Common myeloid progenitor, CD34-positive (primary cell): Measurements from ENCODE around the gene ASAH2B.
"Not testable (repeated sequence)": the region's sequence is repeated elsewhere in the genome, so short reads cannot be mapped to it uniquely, and the experiment has no call there.

Experiments
- CTCF ChIA-PET: fragments of 350-600 bp; sonication (Branson Sonifier 250); formaldehyde crosslinking; loops from one replicate; lab custom pipeline; 2021; ENCODE audit warnings: antibody characterized with exemption; lab: Charles Lee
- POLR2A ChIA-PET: fragments of 350-600 bp; sonication (Branson Sonifier 250); formaldehyde crosslinking; loops from one replicate; lab custom pipeline; 2021; ENCODE audit warnings: antibody characterized with exemption; lab: Charles Lee
- DNase-seq, 3 donors: peaks; one replicate each; pipeline versions ENCODE4 v3.0.0 to v3.0.0-alpha.2; 2013
- H3K27ac ChIP-seq, 2 experiments: 1 replicate in 1 of 2; 2 replicates in 1 of 2; pipeline ENCODE4 v1.7.0; 2013; ENCODE audit warnings: inconsistent platforms in 2 of 2, low read length in 2 of 2, mild to moderate bottlenecking in 2 of 2, low read depth in 1 of 2, moderate library complexity in 1 of 2; ENCODE audit not compliant: severe bottlenecking in 2 of 2, insufficient read depth in 1 of 2, poor library complexity in 1 of 2
- H3K27me3 ChIP-seq, 5 experiments: replicated peaks in 2 of 5; 1 replicate in 3 of 5; 2 replicates in 2 of 5; pipeline versions ENCODE4 v1.6.1 to v1.7.0; 2013; ENCODE audit warnings: low read length in 4 of 5, mild to moderate bottlenecking in 2 of 5, moderate library complexity in 2 of 5, inconsistent platforms in 1 of 5; ENCODE audit not compliant: insufficient read depth in 5 of 5, control insufficient read depth in 4 of 5
- H3K36me3 ChIP-seq, 4 experiments: 1 replicate in 2 of 4; 2 replicates in 2 of 4; pipeline versions ENCODE4 v1.6.1 to v1.7.0; 2013; ENCODE audit warnings: low read length in 3 of 4, control low read depth in 1 of 4, mild to moderate bottlenecking in 1 of 4; ENCODE audit not compliant: control insufficient read depth in 4 of 4, insufficient read depth in 4 of 4
- H3K4me1 ChIP-seq, 4 experiments: 1 replicate in 3 of 4; 2 replicates in 1 of 4; pipeline versions ENCODE4 v1.6.1 to v1.7.1; 2013; ENCODE audit warnings: low read length in 3 of 4, mild to moderate bottlenecking in 3 of 4, control low read depth in 1 of 4, inconsistent platforms in 1 of 4, moderate library complexity in 1 of 4; ENCODE audit not compliant: control insufficient read depth in 4 of 4, insufficient read depth in 4 of 4; ENCODE audit errors: control extremely low read depth in 1 of 4
- H3K4me3 ChIP-seq, 7 experiments: 1 replicate in 4 of 7; 2 replicates in 3 of 7; pipeline versions ENCODE4 v1.5.1 to v1.7.0; 2013; ENCODE audit warnings: mild to moderate bottlenecking in 7 of 7, low read length in 6 of 7, moderate library complexity in 6 of 7, inconsistent platforms in 2 of 7, low read depth in 2 of 7, control low read depth in 1 of 7; ENCODE audit not compliant: insufficient read depth in 4 of 7, control insufficient read depth in 1 of 7; ENCODE audit errors: extremely low read depth in 1 of 7
- H3K9me3 ChIP-seq, 5 experiments: 1 replicate in 4 of 5; 2 replicates in 1 of 5; pipeline versions ENCODE4 v1.6.1 to v1.7.1; 2013; ENCODE audit warnings: low read length in 4 of 5, mild to moderate bottlenecking in 2 of 5, inconsistent platforms in 1 of 5, low read depth in 1 of 5, moderate library complexity in 1 of 5; ENCODE audit not compliant: control insufficient read depth in 4 of 5, insufficient read depth in 2 of 5; ENCODE audit errors: control extremely low read depth in 1 of 5
- WGBS: methylation state at CpG from one replicate; pipeline ENCODE4 v1.1.5; 2013; ENCODE audit not compliant: insufficient coverage; 5-methylcytosine and 5-hydroxymethylcytosine counted together

Gene ASAH2B

DNA sequence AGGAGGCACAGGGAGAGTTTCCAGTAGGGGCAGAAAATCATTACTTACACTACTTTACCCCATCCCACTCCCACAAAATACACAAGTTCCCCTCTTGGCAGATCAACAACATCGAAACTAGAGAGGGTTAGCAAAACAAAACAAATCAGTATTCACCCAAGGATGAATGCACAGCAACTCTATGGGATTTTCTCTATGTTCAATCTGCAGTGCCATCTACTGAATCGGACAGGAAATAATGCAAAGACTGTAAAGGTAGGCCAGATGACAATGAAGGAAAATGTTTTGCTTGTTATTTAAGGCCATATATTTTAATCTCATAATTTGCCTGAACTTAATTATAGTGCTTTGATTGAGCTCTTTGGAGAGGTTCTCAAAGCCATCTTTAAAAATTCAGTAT lies 35.1 kb downstream of the ASAH2B start:
- POLR2A ChIA-PET, H3K36me3 ChIP-seq, H3K9me3 ChIP-seq, H3K27me3 ChIP-seq, H3K27ac ChIP-seq, H3K4me1 ChIP-seq, H3K4me3 ChIP-seq, CTCF ChIA-PET, DNase-seq: not testable (repeated sequence)
- 86% methylated on average over 1 of the region's 2 CpGs for WGBS

DNA sequence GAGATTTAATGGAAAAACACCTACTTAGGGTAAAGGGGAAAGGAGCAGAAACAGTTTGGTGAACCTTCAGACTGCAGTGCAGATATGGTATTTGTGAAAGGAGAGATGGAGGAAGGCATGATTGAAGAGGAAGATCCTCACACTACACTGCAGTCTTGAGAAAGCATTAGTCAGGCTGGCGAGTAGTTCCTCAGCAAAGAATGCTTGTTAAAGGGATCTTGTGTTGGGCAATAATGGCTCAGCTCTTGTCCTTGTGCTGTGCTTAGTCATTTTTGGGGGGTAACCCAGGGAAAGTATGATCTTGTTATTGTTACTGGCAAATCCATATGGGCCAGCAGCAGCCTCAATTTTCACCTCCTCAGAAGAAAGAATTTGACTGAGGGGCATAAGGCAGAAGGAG lies 40.3 kb downstream of the ASAH2B start:
- WGBS, result no CpG with 5 or more reads among the region's 1 CpG
- DNase-seq, result not testable (repeated sequence)

DNA sequence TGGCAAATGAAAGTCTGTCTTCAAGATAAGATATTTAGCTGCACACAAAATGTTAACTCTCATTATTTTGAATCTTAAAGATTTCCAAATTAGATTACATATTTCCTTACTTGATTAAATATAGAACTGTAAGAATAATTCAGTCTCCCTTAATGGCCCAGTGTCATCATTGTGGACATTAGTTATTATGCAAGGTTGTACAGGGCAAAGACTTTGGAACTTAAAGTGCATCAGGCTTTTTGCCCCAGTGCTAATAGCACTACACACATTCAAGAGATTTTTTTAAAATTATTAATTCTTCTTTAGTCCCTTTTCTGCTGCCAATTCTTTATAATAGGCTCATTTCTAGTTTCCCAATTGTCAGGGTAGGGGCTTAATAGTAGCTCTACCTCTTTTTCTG lies 42.3 kb downstream of the ASAH2B start:
- H3K27me3 ChIP-seq, DNase-seq, POLR2A ChIA-PET, H3K27ac ChIP-seq, H3K36me3 ChIP-seq, H3K9me3 ChIP-seq, H3K4me3 ChIP-seq, H3K4me1 ChIP-seq, CTCF ChIA-PET: not testable (repeated sequence)

More for the DNA sequence above, 40.3 kb downstream of the ASAH2B start:
- CTCF ChIA-PET, H3K9me3 ChIP-seq, H3K36me3 ChIP-seq, H3K4me1 ChIP-seq, H3K27me3 ChIP-seq, POLR2A ChIA-PET, H3K4me3 ChIP-seq, H3K27ac ChIP-seq: not testable (repeated sequence)

DNA sequence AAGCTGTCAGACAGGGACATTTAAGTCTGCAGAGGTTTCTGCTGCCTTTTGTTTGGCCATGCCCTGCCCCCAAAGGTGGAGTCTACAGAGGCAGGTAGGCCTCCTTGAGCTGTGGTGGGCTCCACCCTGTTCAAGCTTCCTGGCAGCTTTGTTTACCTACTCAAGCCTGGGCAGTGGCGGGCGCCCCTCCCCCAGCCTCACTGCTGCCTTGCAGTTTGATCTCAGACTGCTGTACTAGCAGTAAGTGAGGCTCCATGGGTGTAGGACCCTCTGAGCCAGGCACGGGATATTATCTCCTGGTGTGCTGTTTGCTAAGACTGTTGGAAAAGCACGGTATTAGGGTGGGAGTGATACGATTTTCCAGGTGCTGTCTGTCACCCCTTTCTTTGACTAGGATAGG lies 48.2 kb downstream of the ASAH2B start:
- H3K4me3 ChIP-seq, H3K27ac ChIP-seq, H3K9me3 ChIP-seq, DNase-seq, POLR2A ChIA-PET, H3K27me3 ChIP-seq, H3K36me3 ChIP-seq, CTCF ChIA-PET, H3K4me1 ChIP-seq: not testable (repeated sequence)
- 81% methylated on average over 2 of the region's 5 CpGs for WGBS

DNA sequence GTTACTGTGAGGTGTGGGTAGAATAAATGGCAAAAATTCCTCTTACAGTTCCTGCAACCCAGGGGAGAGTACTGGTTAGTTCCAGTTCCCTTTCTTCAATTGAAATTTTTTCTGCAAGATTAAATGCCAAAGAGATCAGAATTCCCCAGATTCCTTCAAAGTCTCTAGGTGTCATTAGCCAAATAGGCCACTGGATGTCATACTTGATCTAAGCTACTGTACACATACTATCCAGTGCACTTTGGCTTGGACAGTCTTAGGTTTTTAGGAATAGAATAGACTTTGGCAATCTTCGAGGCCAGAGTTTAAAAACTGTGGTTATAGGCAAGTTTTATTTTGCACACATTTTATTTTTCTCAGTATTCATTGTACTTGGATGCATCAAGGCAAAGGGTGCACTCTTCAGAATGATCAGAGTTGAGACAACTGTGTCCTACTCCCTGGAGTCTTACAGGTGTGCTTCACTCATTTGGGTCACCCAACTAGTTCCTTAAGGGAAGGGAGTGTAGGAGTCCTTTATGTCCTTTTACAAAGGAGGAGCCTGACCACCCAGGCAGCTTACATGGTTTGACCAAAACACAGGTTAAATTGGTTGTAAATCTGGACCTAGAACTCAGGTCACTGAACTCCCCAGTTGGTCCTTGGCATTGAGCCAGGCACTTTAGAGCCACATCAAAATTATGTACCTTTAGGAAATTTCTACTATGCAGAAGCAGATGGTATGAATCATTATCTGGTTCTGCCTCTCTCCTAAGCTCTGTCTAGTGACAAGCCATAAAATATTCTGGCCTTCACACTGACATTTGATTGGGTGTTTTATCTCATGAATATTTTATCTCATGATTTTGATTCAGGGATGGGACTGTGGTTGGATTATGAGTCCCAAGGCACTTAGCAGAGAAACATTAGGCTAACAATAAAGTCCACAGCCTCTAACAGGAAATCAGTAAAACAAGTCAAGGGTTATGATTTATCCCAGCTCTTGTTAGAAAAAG lies 49.5 kb downstream of the ASAH2B start:
- H3K4me3 ChIP-seq, result no peak overlapping the region
- H3K4me1 ChIP-seq, result no peaks in the 10 kb centered on the region
- ChIA-PET POLR2A (no interaction called here), CTCF (no interaction called here)
- H3K36me3 ChIP-seq, result no peaks in the 10 kb centered on the region
- no peak overlapping the region for H3K27ac ChIP-seq
- no peaks in the 10 kb centered on the region for H3K9me3 ChIP-seq
- DNase-seq, result peak in 2 of 3 donors; percentile 5 to 9
- no CpG with 5 or more reads among the region's 1 CpG for WGBS
- no peaks in the 10 kb centered on the region for H3K27me3 ChIP-seq

DNA sequence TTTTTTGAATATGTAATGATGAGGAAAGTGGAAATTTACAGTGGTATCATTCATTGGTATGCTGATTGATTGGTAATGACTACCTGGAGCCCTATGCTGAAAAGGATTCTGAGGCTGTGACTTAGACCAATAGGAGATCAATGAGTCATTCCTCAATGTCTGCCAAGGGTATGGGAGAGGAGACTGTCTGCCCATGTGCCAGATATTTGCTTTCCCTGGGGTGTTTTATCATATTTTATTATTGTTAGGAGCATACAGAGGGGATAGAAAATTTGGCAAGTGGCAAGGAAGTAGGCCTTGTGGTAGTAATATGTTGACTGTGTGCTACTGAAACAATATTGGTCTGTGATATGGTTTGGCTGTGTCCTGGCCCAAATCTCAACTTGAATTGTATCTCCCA lies 54.8 kb downstream of the ASAH2B start:
- POLR2A ChIA-PET, result no interaction called here

DNA sequence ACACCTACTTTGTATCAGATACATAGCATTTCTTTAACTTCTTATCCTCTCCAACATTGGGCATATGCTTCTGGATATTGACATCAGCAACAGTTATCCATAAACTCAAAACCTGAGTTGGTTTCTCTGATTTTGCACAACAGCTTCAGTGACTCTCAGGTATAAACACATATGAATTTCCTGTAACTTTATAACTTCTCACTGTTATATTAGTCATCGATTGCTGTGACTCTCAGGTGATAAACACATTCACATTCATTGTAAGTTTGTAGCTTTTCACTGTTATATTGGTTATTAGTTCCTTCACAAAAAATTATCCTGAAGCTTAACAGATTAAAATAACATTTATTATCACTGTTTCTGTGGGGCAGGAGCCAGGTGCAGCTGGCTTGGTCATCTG lies 57.0 kb downstream of the ASAH2B start:
- peaks cover 0 to 4% (median 3%) of the 10 kb centered on the region in 5 experiments for H3K27me3 ChIP-seq
- no peaks in the 10 kb centered on the region for H3K4me1 ChIP-seq
- ChIA-PET POLR2A (no interaction called here), CTCF (no interaction called here)
- DNase-seq, result no peak
- no peak overlapping the region for H3K27ac ChIP-seq
- H3K4me3 ChIP-seq, result no peak overlapping the region
- no CpG with 5 or more reads among the region's 1 CpG for WGBS
- H3K36me3 ChIP-seq, result no peaks in the 10 kb centered on the region
- no peaks in the 10 kb centered on the region for H3K9me3 ChIP-seq

More for the DNA sequence above, 54.8 kb downstream of the ASAH2B start:
- no peak for DNase-seq
- H3K27ac ChIP-seq, result no peak overlapping the region
- no peaks in the 10 kb centered on the region for H3K36me3 ChIP-seq
- H3K4me1 ChIP-seq, result no peaks in the 10 kb centered on the region
- no peak overlapping the region for H3K4me3 ChIP-seq
- no peaks in the 10 kb centered on the region for H3K9me3 ChIP-seq
- CTCF ChIA-PET, result no interaction called here
- H3K27me3 ChIP-seq, result no peaks in the 10 kb centered on the region
